ENCODE results near the gene MED26. TPM values are rescaled to one million over a fixed set of nuclear protein-coding genes. Genes with fewer than 3 reads are reported as not detected.

Gene MED26
- total RNA-seq, 1 experiment from 2014 or later: 11.4 TPM

DNA sequence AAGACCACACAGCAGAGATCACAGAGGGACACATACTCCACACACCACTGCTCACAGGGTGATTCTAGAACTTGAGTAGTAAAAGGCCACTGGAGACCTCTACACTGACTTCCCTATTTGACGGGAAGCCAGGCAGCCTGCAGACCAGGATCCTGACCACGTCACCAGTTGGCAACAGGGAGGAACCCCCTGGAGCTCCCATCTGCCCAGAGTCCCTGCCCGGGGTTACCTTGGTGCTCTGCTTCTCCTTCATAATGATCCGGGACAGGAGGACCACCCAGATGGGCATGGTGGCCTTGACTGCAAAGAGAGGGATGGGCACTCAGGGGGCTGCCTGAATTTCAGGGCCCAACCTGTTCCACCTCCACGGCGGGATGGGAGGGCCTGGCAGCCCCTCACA lies 56.7 kb downstream of the MED26 start:
- Mint-ChIP-seq H3K4me3 (peak overlapping the region; percentile 82 to 88), H3K27me3 (ENCODE audit: low read depth) (no peaks in the 10 kb centered on the region), H3K36me3 (ENCODE audit: insufficient read depth in 1 of 3, low read depth in 3 of 3) (peaks cover 16 to 45% (median 39%) of the 10 kb centered on the region in 3 experiments; a peak in 6 of 7 replicates), H3K9me3 (no peaks in the 10 kb centered on the region; a peak in 1 of 5 replicates), H3K27ac (peak overlapping the region in 2 of 3 experiments; percentile 68 to 70; a peak in 3 of 7 replicates), H3K4me1 (peaks cover 18 to 19% of the 10 kb centered on the region in 2 experiments)
- no CpG with 5 or more reads among the region's 6 CpGs for WGBS (ENCODE audit: extremely low coverage, insufficient read length, low lambda C conversion rate)
- Histone ChIP-seq H3T11ph (ENCODE audit: low read length) (no peak overlapping the region), H3K9me3 (ENCODE audit: control insufficient read depth, low read depth, low read length) (no peaks in the 10 kb centered on the region), H2BK12ac (ENCODE audit: insufficient read length, low read depth, low read length) (no peak overlapping the region), H4K8ac (replicated peaks; ENCODE audit: insufficient read length, low read depth, low read length) (no peak overlapping the region), H3K9ac (ENCODE audit: extremely low read depth, insufficient read length, low read length) (peak overlapping the region; percentile 39), H3K27me3 (ENCODE audit: insufficient read depth, low read length) (no peaks in the 10 kb centered on the region), H3K23ac (ENCODE audit: insufficient read length, low read depth, low read length) (no peak overlapping the region), H2AFZ (ENCODE audit: low read length) (no peak overlapping the region), H2BK20ac (ENCODE audit: low read depth, low read length, poor library complexity, severe bottlenecking) (no peak overlapping the region), H2BK120ac (ENCODE audit: low read depth, low read length, poor library complexity, severe bottlenecking) (no peak overlapping the region), H3K79me2 (ENCODE audit: insufficient read depth, low read length) (no peaks in the 10 kb centered on the region; the same call in 1 of the 2 replicates), H3K4ac (ENCODE audit: low read depth, low read length) (no peak overlapping the region), H3K14ac (ENCODE audit: insufficient read depth, low read length) (no peak overlapping the region; the same call in 1 of the 2 replicates), H4K5ac (ENCODE audit: insufficient read length, low read depth, low read length) (no peak overlapping the region), H2AK5ac (ENCODE audit: insufficient read length, low read length) (no peak overlapping the region), H3K4me1 (ENCODE audit: insufficient read depth, low read length) (no peaks in the 10 kb centered on the region), H4K20me1 (ENCODE audit: control insufficient read depth, insufficient read depth, insufficient read length) (no peaks in the 10 kb centered on the region), H3K27ac (ENCODE audit: insufficient read length, low read depth, low read length) (no peak overlapping the region), H2BK5ac (ENCODE audit: insufficient read length, low read length) (no peak overlapping the region), H3K79me1 (ENCODE audit: insufficient read depth, low read depth, low read length, poor library complexity, severe bottlenecking) (peaks cover 14% of the 10 kb centered on the region), H3K18ac (ENCODE audit: insufficient read length, low read depth, low read length) (no peak overlapping the region), H4K91ac (ENCODE audit: insufficient read length, low read depth, low read length) (no peak overlapping the region), H3K4me2 (ENCODE audit: insufficient read depth, insufficient read length, low read length) (peak overlapping the region; percentile 72), H3K56ac (ENCODE audit: insufficient read length, low read depth, low read length) (no peak overlapping the region), H3K23me2 (ENCODE audit: insufficient read length, low read depth, low read length, poor library complexity, severe bottlenecking) (peaks cover 12% of the 10 kb centered on the region), H2BK15ac (ENCODE audit: low read depth, low read length) (no peak overlapping the region)
- TF ChIP-seq, protein P1, sequence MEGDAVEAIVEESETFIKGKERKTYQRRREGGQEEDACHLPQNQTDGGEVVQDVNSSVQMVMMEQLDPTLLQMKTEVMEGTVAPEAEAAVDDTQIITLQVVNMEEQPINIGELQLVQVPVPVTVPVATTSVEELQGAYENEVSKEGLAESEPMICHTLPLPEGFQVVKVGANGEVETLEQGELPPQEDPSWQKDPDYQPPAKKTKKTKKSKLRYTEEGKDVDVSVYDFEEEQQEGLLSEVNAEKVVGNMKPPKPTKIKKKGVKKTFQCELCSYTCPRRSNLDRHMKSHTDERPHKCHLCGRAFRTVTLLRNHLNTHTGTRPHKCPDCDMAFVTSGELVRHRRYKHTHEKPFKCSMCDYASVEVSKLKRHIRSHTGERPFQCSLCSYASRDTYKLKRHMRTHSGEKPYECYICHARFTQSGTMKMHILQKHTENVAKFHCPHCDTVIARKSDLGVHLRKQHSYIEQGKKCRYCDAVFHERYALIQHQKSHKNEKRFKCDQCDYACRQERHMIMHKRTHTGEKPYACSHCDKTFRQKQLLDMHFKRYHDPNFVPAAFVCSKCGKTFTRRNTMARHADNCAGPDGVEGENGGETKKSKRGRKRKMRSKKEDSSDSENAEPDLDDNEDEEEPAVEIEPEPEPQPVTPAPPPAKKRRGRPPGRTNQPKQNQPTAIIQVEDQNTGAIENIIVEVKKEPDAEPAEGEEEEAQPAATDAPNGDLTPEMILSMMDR (conservative IDR thresholded peaks at IDR 0.05): no peak
- no peak for DNase-seq
